Body of pancreas (tissue), 4 donors: ENCODE results near the gene PACS1. TPM values are rescaled to one million over a fixed set of nuclear protein-coding genes. Genes with fewer than 3 reads are reported as not detected.
A peak's percentile ranks its signal among the peaks of the same experiment; 100 is the strongest.

Experiments
- ATAC-seq: fragments of 150-250 bp; one replicate; pipeline ENCODE4 v1.9.1; 2016
- DNase-seq, 4 donors: peaks; one replicate each; pipeline ENCODE4 v3.0.0-alpha.2; 2019
- H3K27ac ChIP-seq, 4 donors: fragments of 200-600 bp; sonication (generic); 1 replicate in 3 of 4; 2 replicates in 1 of 4; pipeline versions ENCODE4 v1.5.1 to v1.6.1; 2016 to 2019; ENCODE audit warnings: mild to moderate bottlenecking in 1 of 4, mixed read lengths in 1 of 4, moderate library complexity in 1 of 4
- H3K27me3 ChIP-seq, 2 donors: fragments of 200-600 bp; sonication (generic); one replicate each; pipeline ENCODE4 v1.6.0; 2016; ENCODE audit warnings: mild to moderate bottlenecking in 1 of 2
- H3K36me3 ChIP-seq, 2 donors: fragments of 200-600 bp; sonication (generic); replicated peaks in 1 of 2; 2 replicates each; pipeline ENCODE4 v1.5.1; 2016; ENCODE audit warnings: low read depth in 2 of 2; ENCODE audit not compliant: insufficient read depth in 1 of 2
- H3K4me1 ChIP-seq: fragments of 200-600 bp; sonication (generic); one replicate; pipeline ENCODE4 v1.6.0; 2016
- H3K4me3 ChIP-seq, 2 donors: fragments of 200-600 bp; sonication (generic); 1 replicate in 1 of 2; 2 replicates in 1 of 2; pipeline ENCODE4 v1.5.1; 2016 to 2019
- H3K9me3 ChIP-seq, 3 donors: fragments of 200-600 bp; sonication (generic); 1 replicate in 2 of 3; 2 replicates in 1 of 3; pipeline ENCODE4 v1.5.1; 2016
- POLR2A ChIP-seq, 3 donors: fragments of 450-650 bp; IDR thresholded peaks; one replicate each; pipeline ENCODE4 v1.6.1; 2016; ENCODE audit warnings: antibody characterized with exemption in 3 of 3, mild to moderate bottlenecking in 2 of 3
- WGBS, 2 donors: methylation state at CpG; one replicate each; pipeline ENCODE4 v1.1.5; 2017; 5-methylcytosine and 5-hydroxymethylcytosine counted together
- intact Hi-C: fragments of 100-400 bp; cut with DNase I; formaldehyde crosslinking; loops from one replicate; pipeline ENCODE4 v1.15.1; 2023
- total RNA-seq, 2 donors: library from RNA; depleted of rRNA; stranded (reverse); fragments of >200 nt; gene quantifications; one replicate each; pipeline ENCODE4 v1.1.0, GENCODE V29; 2016
- TF ChIP-seq, protein P1 (sequence below), 7 experiments: fragments of 450-650 bp in 4 of 7; fragments of 200-600 bp in 3 of 7; sonication (generic) in 3 of 7; IDR thresholded peaks; one replicate each; pipeline ENCODE4 v1.5.1; 2016 to 2019; ENCODE audit warnings: antibody characterized with exemption in 7 of 7

PACS1 gene
- total RNA-seq, 2 donors from 2014 or later, result 17.5 to 19.7 TPM

- TF ChIP-seq, protein P1, sequence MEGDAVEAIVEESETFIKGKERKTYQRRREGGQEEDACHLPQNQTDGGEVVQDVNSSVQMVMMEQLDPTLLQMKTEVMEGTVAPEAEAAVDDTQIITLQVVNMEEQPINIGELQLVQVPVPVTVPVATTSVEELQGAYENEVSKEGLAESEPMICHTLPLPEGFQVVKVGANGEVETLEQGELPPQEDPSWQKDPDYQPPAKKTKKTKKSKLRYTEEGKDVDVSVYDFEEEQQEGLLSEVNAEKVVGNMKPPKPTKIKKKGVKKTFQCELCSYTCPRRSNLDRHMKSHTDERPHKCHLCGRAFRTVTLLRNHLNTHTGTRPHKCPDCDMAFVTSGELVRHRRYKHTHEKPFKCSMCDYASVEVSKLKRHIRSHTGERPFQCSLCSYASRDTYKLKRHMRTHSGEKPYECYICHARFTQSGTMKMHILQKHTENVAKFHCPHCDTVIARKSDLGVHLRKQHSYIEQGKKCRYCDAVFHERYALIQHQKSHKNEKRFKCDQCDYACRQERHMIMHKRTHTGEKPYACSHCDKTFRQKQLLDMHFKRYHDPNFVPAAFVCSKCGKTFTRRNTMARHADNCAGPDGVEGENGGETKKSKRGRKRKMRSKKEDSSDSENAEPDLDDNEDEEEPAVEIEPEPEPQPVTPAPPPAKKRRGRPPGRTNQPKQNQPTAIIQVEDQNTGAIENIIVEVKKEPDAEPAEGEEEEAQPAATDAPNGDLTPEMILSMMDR (IDR thresholded peaks at IDR 0.05), result no peak
- TF ChIP-seq POLR2A (IDR thresholded peaks at IDR 0.05), result no peak
- DNase-seq, result no peak
- H3K36me3 ChIP-seq, result peaks cover 0 to 7% of the 10 kb centered on the region in 2 donors
- peaks cover 15% of the 10 kb centered on the region for H3K4me1 ChIP-seq
- intact Hi-C loops, result loop anchor here (5.0 kb wide), 1 partner anchor 40 kb away; no protein-coding TSS in a partner anchor
- H3K9me3 ChIP-seq, result no peaks in the 10 kb centered on the region
- no peak for ATAC-seq
- 83 to 87% methylated on average over 1 to 12 of the region's 12 CpGs for WGBS, 2 donors
- no peak overlapping the region for H3K4me3 ChIP-seq
- H3K27me3 ChIP-seq, result no peaks in the 10 kb centered on the region
- no peak overlapping the region for H3K27ac ChIP-seq
Observed at GRCh38 chr11:66262696-66263095, 192.6 kb downstream of the PACS1 start.

DNA sequence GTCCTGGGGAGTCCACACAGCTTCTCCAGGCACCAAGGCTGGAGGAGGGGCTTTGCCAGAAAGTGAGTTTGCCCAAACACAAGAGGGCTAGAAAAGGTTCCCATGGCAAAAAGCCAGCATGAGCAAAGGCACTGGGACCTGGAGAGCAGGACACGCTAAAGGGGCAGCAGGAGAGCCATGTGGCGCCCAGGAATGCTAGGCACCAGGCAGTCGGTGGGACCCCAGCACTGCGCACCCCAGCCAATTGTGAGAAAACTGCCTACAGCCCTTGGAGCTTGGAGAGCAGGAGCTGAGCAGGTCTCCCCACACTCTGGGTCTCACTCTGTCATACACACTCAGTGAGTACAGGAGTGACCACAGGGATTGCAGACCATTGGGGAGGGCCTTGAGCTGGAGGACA is 193.2 kb downstream of the PACS1 start:
- H3K36me3 ChIP-seq, result peaks cover 0 to 7% of the 10 kb centered on the region in 2 donors

DNA sequence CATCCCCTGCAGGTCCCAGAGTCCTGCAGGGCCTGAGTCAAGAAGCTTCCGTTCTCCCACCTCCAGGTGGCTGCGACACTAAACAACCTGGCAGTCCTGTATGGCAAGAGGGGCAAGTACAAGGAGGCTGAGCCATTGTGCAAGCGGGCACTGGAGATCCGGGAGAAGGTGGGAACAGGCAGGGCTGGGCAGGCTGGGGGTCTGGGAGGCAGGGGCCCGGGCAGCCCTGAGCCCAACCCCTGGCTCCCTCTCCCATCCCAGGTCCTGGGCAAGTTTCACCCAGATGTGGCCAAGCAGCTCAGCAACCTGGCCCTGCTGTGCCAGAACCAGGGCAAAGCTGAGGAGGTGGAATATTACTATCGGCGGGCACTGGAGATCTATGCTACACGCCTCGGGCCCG is 193.7 kb downstream of the PACS1 start:
- WGBS, 2 donors, result 95 to 100% methylated on average over 5 to 10 of the region's 10 CpGs
- Histone ChIP-seq H3K36me3 (peaks cover 0 to 7% of the 10 kb centered on the region in 2 donors), H3K27me3 (no peaks in the 10 kb centered on the region), H3K4me1 (peaks cover 15% of the 10 kb centered on the region), H3K9me3 (no peaks in the 10 kb centered on the region), H3K4me3 (no peak overlapping the region), H3K27ac (no peak overlapping the region)
- intact Hi-C loops, result loop anchor here (5.0 kb wide), 1 partner anchor 41 kb away; no protein-coding TSS in a partner anchor
- ATAC-seq (no peak), DNase-seq (no peak)
- no peak for TF ChIP-seq POLR2A (IDR thresholded peaks at IDR 0.05)
- TF ChIP-seq, protein P1 (IDR thresholded peaks at IDR 0.05), result no peak

More for the DNA sequence above, 193.2 kb downstream of the PACS1 start:
- Histone ChIP-seq H3K27ac (no peak overlapping the region), H3K27me3 (no peaks in the 10 kb centered on the region), H3K9me3 (no peaks in the 10 kb centered on the region), H3K4me3 (no peak overlapping the region), H3K4me1 (peaks cover 20% of the 10 kb centered on the region)
- 90 to 92% methylated on average over 3 to 4 of the region's 4 CpGs for WGBS, 2 donors
- DNase-seq (no peak), ATAC-seq (no peak)
- TF ChIP-seq, protein P1 (IDR thresholded peaks at IDR 0.05), result no peak
- TF ChIP-seq POLR2A (IDR thresholded peaks at IDR 0.05), result no peak
- intact Hi-C loops, result loop anchor here (5.0 kb wide), 1 partner anchor 41 kb away; no protein-coding TSS in a partner anchor

DNA sequence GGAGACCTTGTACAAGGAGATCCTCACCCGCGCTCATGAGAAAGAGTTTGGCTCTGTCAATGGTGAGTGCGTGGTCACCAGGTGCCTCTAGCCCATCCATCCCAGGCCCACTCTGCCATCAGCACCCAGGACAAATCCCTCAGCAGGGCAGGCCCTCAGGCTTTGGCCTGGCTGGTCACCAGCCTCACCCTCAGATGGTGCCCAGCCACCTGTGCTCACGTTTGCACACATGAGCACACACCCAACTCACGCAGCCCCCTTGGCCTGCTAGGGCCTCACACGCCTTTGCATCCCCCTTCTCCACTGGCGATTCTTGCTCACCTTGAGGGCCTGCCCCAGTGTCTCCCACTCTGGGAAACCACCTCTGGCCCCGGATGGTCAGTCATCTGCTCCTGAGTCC is 194.3 kb downstream of the PACS1 start:
- no peaks in the 10 kb centered on the region for H3K27me3 ChIP-seq
- no peak overlapping the region for H3K4me3 ChIP-seq
- ATAC-seq (no peak), DNase-seq (no peak)
- no peak for TF ChIP-seq POLR2A (IDR thresholded peaks at IDR 0.05)
- TF ChIP-seq, protein P1 (IDR thresholded peaks at IDR 0.05), result no peak
- no peak overlapping the region for H3K27ac ChIP-seq
- H3K4me1 ChIP-seq, result peaks cover 16% of the 10 kb centered on the region
- no peaks in the 10 kb centered on the region for H3K9me3 ChIP-seq
- intact Hi-C loops, result loop anchor here (5.0 kb wide), 1 partner anchor 42 kb away; no protein-coding TSS in a partner anchor
- 85 to 91% methylated on average over 6 to 8 of the region's 8 CpGs for WGBS, 2 donors
- H3K36me3 ChIP-seq, result peaks cover 0 to 7% of the 10 kb centered on the region in 2 donors

DNA sequence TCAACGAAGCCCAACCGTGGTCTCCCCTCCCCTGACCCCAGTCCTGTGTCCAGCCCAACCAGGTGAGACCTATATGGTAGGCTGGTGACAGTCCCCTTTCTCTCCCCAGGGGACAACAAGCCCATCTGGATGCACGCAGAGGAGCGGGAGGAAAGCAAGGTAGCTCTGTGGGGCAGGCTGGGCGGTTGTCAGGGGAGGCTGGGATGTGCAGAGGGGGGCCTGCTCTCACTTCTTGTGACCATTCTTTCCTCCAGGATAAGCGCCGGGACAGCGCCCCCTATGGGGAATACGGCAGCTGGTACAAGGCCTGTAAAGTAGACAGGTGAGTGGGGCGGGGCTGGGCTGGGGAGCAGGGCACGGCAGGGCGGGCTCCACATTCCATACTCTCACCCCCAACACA is 194.8 kb downstream of the PACS1 start:
- DNase-seq (no peak), ATAC-seq (no peak)
- WGBS, 2 donors, result 74 to 77% methylated on average over 12 of the region's 12 CpGs
- Histone ChIP-seq H3K36me3 (peaks cover 0 to 7% of the 10 kb centered on the region in 2 donors), H3K9me3 (no peaks in the 10 kb centered on the region), H3K27me3 (no peaks in the 10 kb centered on the region), H3K4me3 (no peak overlapping the region), H3K27ac (no peak overlapping the region), H3K4me1 (peaks cover 21% of the 10 kb centered on the region)
- no peak for TF ChIP-seq POLR2A (IDR thresholded peaks at IDR 0.05)
- TF ChIP-seq, protein P1 (IDR thresholded peaks at IDR 0.05), result peak in 3 of 7 experiments; percentile 7 to 11 (median 7)
- intact Hi-C loops, result loop anchor here (5.0 kb wide), 1 partner anchor 43 kb away; no protein-coding TSS in a partner anchor
